Large intestine (tissue), 3 donors: ENCODE results near the gene ANO7. TPM values are rescaled to one million over a fixed set of nuclear protein-coding genes. Genes with fewer than 3 reads are reported as not detected.

Experiments used
- DNase-seq, 2 donors: peaks; one replicate each; pipeline versions ENCODE4 v3.0.0 to v3.0.0-alpha.2; 2013
- H3K27ac ChIP-seq: one replicate; pipeline ENCODE4 v1.5.1; 2013; ENCODE audit warnings: low read length
- H3K27me3 ChIP-seq: 2 replicates; pipeline ENCODE4 v1.6.1; 2013; ENCODE audit warnings: low read length; ENCODE audit not compliant: control insufficient read depth, insufficient read depth
- H3K36me3 ChIP-seq: 2 replicates; pipeline ENCODE4 v1.6.1; 2013; ENCODE audit warnings: low read length; ENCODE audit not compliant: control insufficient read depth, insufficient read depth
- H3K4me1 ChIP-seq: one replicate; pipeline ENCODE4 v1.6.1; 2013; ENCODE audit warnings: low read length; ENCODE audit not compliant: control insufficient read depth, insufficient read depth
- H3K4me3 ChIP-seq: one replicate; pipeline ENCODE4 v1.5.1; 2013; ENCODE audit warnings: low read length
- H3K9me3 ChIP-seq: one replicate; pipeline ENCODE4 v1.6.1; 2013; ENCODE audit warnings: mild to moderate bottlenecking, low read depth, low read length, moderate library complexity; ENCODE audit not compliant: control insufficient read depth
- WGBS: methylation state at CpG from one replicate; pipeline ENCODE4 v1.1.5; 2013; ENCODE audit warnings: low lambda C conversion rate; ENCODE audit not compliant: insufficient coverage; 5-methylcytosine and 5-hydroxymethylcytosine counted together
- polyA plus RNA-seq: library from polyadenylated mRNA; unstranded; fragments of 120-200 nt; gene quantifications from one replicate; pipeline ENCODE4 v1.2.1, GENCODE V29; 2013

The ANO7 gene
- polyA plus RNA-seq, 1 donor: 31.7 TPM

GRCh38 chr2:241235859-241236593, 47.5 kb downstream of the ANO7 start:
- peaks cover 2% of the 10 kb centered on the region for H3K9me3 ChIP-seq
- peaks cover 4% of the 10 kb centered on the region for H3K4me1 ChIP-seq
- no peak for DNase-seq
- peaks cover 96% of the 10 kb centered on the region for H3K36me3 ChIP-seq
- H3K4me3 ChIP-seq: no peak overlapping the region
- 90% methylated on average over 2 of the region's 30 CpGs for WGBS
- no peak overlapping the region for H3K27ac ChIP-seq
- no peaks in the 10 kb centered on the region for H3K27me3 ChIP-seq

DNA sequence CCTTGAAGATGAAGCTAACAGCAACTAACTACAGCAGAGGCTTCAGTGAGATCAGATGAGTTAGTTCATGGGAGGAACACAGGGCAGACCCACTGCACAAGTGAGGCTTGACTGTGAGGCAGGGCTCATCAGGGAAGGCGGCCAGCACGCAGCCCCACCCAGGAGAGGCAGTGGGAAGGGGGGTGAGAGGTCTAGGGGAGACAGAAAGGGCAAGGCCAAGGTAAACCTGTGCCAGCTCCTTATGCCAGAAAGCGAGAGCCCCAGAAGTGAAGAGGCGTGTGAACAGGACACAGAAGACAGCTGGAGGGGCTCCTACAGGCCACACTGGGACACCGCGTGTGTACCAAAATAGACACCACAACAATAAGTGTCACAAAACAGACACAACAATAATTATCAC, 48.6 kb downstream of the ANO7 start:
- Histone ChIP-seq H3K36me3 (peaks cover 97% of the 10 kb centered on the region), H3K27ac (no peak overlapping the region), H3K4me3 (no peak overlapping the region), H3K27me3 (no peaks in the 10 kb centered on the region), H3K4me1 (peaks cover 4% of the 10 kb centered on the region), H3K9me3 (peaks cover 2% of the 10 kb centered on the region)
- WGBS: no CpG with 5 or more reads among the region's 6 CpGs
- DNase-seq: no peak

GRCh38 chr2:241237949-241238371, 49.5 kb downstream of the ANO7 start:
- H3K36me3 ChIP-seq: peaks cover 99% of the 10 kb centered on the region

GRCh38 chr2:241238693-241239198, 50.3 kb downstream of the ANO7 start:
- no peaks in the 10 kb centered on the region for H3K27me3 ChIP-seq
- no peak overlapping the region for H3K27ac ChIP-seq
- no peak overlapping the region for H3K4me3 ChIP-seq
- peaks cover 2% of the 10 kb centered on the region for H3K9me3 ChIP-seq
- H3K36me3 ChIP-seq: peaks cover 99% of the 10 kb centered on the region
- H3K4me1 ChIP-seq: peaks cover 4% of the 10 kb centered on the region
- peak in 1 of 2 donors; percentile 45 for DNase-seq
- WGBS: no CpG with 5 or more reads among the region's 5 CpGs

More at GRCh38 chr2:241237949-241238371, 49.5 kb downstream of the ANO7 start:
- no peak for DNase-seq
- peaks cover 4% of the 10 kb centered on the region for H3K4me1 ChIP-seq
- no peak overlapping the region for H3K4me3 ChIP-seq
- WGBS: 60% methylated on average over 1 of the region's 12 CpGs
- H3K27ac ChIP-seq: no peak overlapping the region
- H3K27me3 ChIP-seq: no peaks in the 10 kb centered on the region
- peaks cover 2% of the 10 kb centered on the region for H3K9me3 ChIP-seq

GRCh38 chr2:241239552-241240202, 51.2 kb downstream of the ANO7 start:
- no peak overlapping the region for H3K4me3 ChIP-seq
- H3K4me1 ChIP-seq: peaks cover 4% of the 10 kb centered on the region
- H3K36me3 ChIP-seq: peaks cover 97% of the 10 kb centered on the region
- H3K27ac ChIP-seq: no peak overlapping the region
- H3K9me3 ChIP-seq: peaks cover 2% of the 10 kb centered on the region
- no peak for DNase-seq
- H3K27me3 ChIP-seq: no peaks in the 10 kb centered on the region
- no CpG with 5 or more reads among the region's 28 CpGs for WGBS

DNA sequence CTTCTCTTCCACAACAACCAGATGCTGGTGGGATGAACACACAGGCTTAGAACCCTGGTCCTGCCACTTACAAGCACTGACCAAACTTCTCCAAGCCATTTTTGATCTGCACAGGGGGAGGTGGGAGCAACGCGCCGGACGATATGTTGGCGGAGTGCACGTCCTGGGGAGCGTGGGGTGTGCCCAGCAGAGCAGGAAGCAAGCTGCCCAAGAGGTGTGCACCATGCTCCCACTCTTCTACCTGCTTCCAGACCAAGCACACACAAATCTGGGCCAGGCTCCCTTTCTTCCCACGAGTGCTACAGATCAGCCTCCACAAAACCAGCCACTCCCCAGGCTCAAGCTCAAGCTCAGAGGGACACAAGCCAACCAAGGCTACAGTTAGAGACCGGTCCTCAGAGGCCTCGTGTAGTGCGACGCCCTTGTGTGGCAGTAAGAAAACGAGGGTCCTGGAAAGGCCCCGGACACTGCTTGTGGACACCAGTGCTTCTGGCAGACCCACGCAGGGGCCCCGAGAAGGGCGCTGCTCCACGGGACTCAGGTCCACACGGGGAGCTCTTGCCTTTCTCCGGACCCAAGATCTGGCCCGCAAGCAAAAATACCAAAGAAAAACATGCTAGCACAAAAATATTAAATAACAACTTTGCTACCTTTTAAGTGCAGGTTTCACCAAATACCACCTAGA, 52.0 kb downstream of the ANO7 start:
- Histone ChIP-seq H3K4me3 (no peak overlapping the region), H3K27ac (no peak overlapping the region), H3K36me3 (peaks cover 96% of the 10 kb centered on the region), H3K4me1 (peaks cover 4% of the 10 kb centered on the region), H3K27me3 (no peaks in the 10 kb centered on the region), H3K9me3 (peaks cover 2% of the 10 kb centered on the region)
- no peak for DNase-seq
- no CpG with 5 or more reads among the region's 21 CpGs for WGBS

- 100% methylated on average over 1 of the region's 4 CpGs for WGBS
These were observed 53.2 kb downstream of the ANO7 start for GRCh38 chr2:241241669-241242068.

GRCh38 chr2:241242306-241242705, 53.8 kb downstream of the ANO7 start:
- H3K4me3 ChIP-seq: no peak overlapping the region
- H3K27me3 ChIP-seq: no peaks in the 10 kb centered on the region
- H3K27ac ChIP-seq: no peak overlapping the region
- H3K9me3 ChIP-seq: no peaks in the 10 kb centered on the region
- peaks cover 4% of the 10 kb centered on the region for H3K4me1 ChIP-seq
- no peak for DNase-seq
- peaks cover 96% of the 10 kb centered on the region for H3K36me3 ChIP-seq
- no CpG with 5 or more reads among the region's 14 CpGs for whole genome bisulfite sequencing

More at GRCh38 chr2:241241669-241242068, 53.2 kb downstream of the ANO7 start:
- Histone ChIP-seq H3K4me1 (peaks cover 4% of the 10 kb centered on the region), H3K27ac (no peak overlapping the region), H3K4me3 (no peak overlapping the region), H3K9me3 (peaks cover 2% of the 10 kb centered on the region), H3K36me3 (peaks cover 96% of the 10 kb centered on the region), H3K27me3 (no peaks in the 10 kb centered on the region)
- DNase-seq: no peak

DNA sequence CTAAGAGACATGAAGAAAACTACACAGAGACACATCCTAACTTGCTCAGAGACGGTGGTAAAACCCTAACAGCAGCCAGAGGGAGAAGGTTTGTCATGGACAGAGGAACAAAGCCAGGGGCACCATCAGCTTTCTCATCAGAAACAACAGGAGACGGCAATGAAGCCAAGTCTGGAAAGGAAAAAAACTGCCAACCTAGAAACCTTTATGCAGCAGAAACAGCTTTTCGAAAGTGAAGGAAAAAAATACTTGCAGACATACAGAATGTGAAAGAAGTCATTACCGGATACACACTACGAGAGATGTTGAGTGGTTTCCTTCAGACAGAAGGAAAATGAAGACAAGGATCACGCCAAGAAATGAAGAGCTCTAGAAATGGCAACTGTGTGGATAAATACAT, 55.9 kb downstream of the ANO7 start:
- WGBS: 100% methylated on average over 4 of the region's 6 CpGs
- Histone ChIP-seq H3K27ac (no peak overlapping the region), H3K4me1 (no peaks in the 10 kb centered on the region), H3K27me3 (no peaks in the 10 kb centered on the region), H3K4me3 (no peak overlapping the region), H3K36me3 (peaks cover 96% of the 10 kb centered on the region), H3K9me3 (no peaks in the 10 kb centered on the region)
- DNase-seq: no peak

- Histone ChIP-seq H3K9me3 (no peaks in the 10 kb centered on the region), H3K36me3 (peaks cover 98% of the 10 kb centered on the region), H3K27me3 (no peaks in the 10 kb centered on the region), H3K27ac (no peak overlapping the region), H3K4me1 (no peaks in the 10 kb centered on the region), H3K4me3 (no peak overlapping the region)
- no CpG with 5 or more reads among the region's 11 CpGs for whole genome bisulfite sequencing
- no peak for DNase-seq
These were observed 59.8 kb downstream of the ANO7 start for GRCh38 chr2:241248289-241248688.
